HEK293T (cell line): ENCODE results near the gene SUV39H1.

Experiments
- ARNT ChIP-seq: fragments of 450-650 bp; IDR thresholded peaks from 2 replicates; pipeline ENCODE4 v1.6.1; 2017; ENCODE audit warnings: mild to moderate bottlenecking
- CTBP1 ChIP-seq: fragments of 450-650 bp; IDR thresholded peaks from 2 replicates; pipeline ENCODE4 v1.6.1; 2016; ENCODE audit warnings: borderline replicate concordance
- ELF4 ChIP-seq: fragments of 450-650 bp; IDR thresholded peaks from 2 replicates; pipeline ENCODE4 v1.6.1; 2017; ENCODE audit warnings: antibody characterized with exemption
- FOXA1 ChIP-seq: fragments of 450-650 bp; IDR thresholded peaks from 2 replicates; pipeline ENCODE4 v1.6.1; 2016; ENCODE audit warnings: mild to moderate bottlenecking
- FOXK2 ChIP-seq: fragments of 450-650 bp; IDR thresholded peaks from 2 replicates; pipeline ENCODE4 v1.6.1; 2016; ENCODE audit warnings: mild to moderate bottlenecking
- FOXM1 ChIP-seq: fragments of 450-650 bp; IDR thresholded peaks from 2 replicates; pipeline ENCODE4 v1.6.1; 2017; ENCODE audit warnings: mild to moderate bottlenecking, borderline replicate concordance
- HDGF ChIP-seq: fragments of 450-650 bp; IDR thresholded peaks from 2 replicates; pipeline ENCODE4 v1.6.1; 2017; ENCODE audit warnings: antibody characterized with exemption, borderline replicate concordance
- L3MBTL2 ChIP-seq: fragments of 450-650 bp; conservative IDR thresholded peaks from 2 replicates; pipeline ENCODE4 v1.6.1; 2016; ENCODE audit warnings: mild to moderate bottlenecking
- LEF1 ChIP-seq: fragments of 450-650 bp; IDR thresholded peaks from 2 replicates; pipeline ENCODE4 v1.6.1; 2017; ENCODE audit warnings: mild to moderate bottlenecking, borderline replicate concordance
- NFRKB ChIP-seq: fragments of 450-650 bp; IDR thresholded peaks from 2 replicates; pipeline ENCODE4 v1.6.1; 2016; ENCODE audit warnings: mild to moderate bottlenecking, moderate library complexity
- SP1 ChIP-seq: fragments of 450-650 bp; IDR thresholded peaks from 2 replicates; pipeline ENCODE4 v1.6.1; 2017
- SUZ12 ChIP-seq: fragments of 450-650 bp; IDR thresholded peaks from 2 replicates; pipeline ENCODE4 v1.6.1; 2016; ENCODE audit warnings: mild to moderate bottlenecking
- TARDBP ChIP-seq: fragments of 450-650 bp; IDR thresholded peaks from 2 replicates; pipeline ENCODE4 v1.6.1; 2016
- TF ChIP-seq, protein P1 (sequence below): fragments of 450-650 bp; IDR thresholded peaks from 2 replicates; pipeline ENCODE4 v1.6.1; 2016

- TF ChIP-seq LEF1 (no peak), L3MBTL2 (no peak), SP1 (no peak), TARDBP (no peak), NFRKB (no peak), FOXM1 (no peak), ELF4 (no peak), ARNT (no peak), FOXA1 (no peak), HDGF (no peak), CTBP1 (no peak), FOXK2 (no peak), SUZ12 (no peak)
- TF ChIP-seq, protein P1, sequence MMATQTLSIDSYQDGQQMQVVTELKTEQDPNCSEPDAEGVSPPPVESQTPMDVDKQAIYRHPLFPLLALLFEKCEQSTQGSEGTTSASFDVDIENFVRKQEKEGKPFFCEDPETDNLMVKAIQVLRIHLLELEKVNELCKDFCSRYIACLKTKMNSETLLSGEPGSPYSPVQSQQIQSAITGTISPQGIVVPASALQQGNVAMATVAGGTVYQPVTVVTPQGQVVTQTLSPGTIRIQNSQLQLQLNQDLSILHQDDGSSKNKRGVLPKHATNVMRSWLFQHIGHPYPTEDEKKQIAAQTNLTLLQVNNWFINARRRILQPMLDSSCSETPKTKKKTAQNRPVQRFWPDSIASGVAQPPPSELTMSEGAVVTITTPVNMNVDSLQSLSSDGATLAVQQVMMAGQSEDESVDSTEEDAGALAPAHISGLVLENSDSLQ: no peak
Measured at GRCh38 chrX:48666649-48667048, 29.9 kb upstream of the SUV39H1 start.
